Lower lobe of right lung (tissue), 2 donors: ENCODE measurements around the gene OTOP1. TPM values are rescaled to one million over a fixed set of nuclear protein-coding genes. Genes with fewer than 3 reads are reported as not detected.
"Not testable (repeated sequence)": the region's sequence is repeated elsewhere in the genome, so short reads cannot be mapped to it uniquely, and the experiment has no call there.

Experiments used
- ATAC-seq, 2 donors: fragments of 200-7000 bp; cut with Tn5 transposase; one replicate each; pipeline ENCODE4 v1.9.1; 2020 to 2022; ENCODE audit warnings: mild to moderate bottlenecking in 2 of 2, moderate library complexity in 2 of 2
- DNase-seq: peaks from one replicate; pipeline ENCODE4 v3.0.0-alpha.2; 2020
- H3K27ac ChIP-seq: fragments of 200-600 bp; one replicate; pipeline ENCODE4 v1.8.0; 2022
- H3K27me3 ChIP-seq: fragments of 200-600 bp; one replicate; pipeline ENCODE4 v1.8.0; 2022; ENCODE audit warnings: low read depth
- H3K36me3 ChIP-seq: fragments of 200-600 bp; one replicate; pipeline ENCODE4 v1.8.0; 2022; ENCODE audit warnings: mild to moderate bottlenecking
- H3K4me1 ChIP-seq: fragments of 200-600 bp; one replicate; pipeline ENCODE4 v1.8.0; 2022
- H3K4me3 ChIP-seq: fragments of 200-600 bp; one replicate; pipeline ENCODE4 v1.8.0; 2022; ENCODE audit warnings: mild to moderate bottlenecking
- H3K9me3 ChIP-seq: fragments of 200-600 bp; one replicate; pipeline ENCODE4 v1.8.0; 2022
- intact Hi-C: fragments of 100-400 bp; cut with DNase I; formaldehyde crosslinking; loops from one replicate; pipeline ENCODE4 v1.11.0; 2022
- total RNA-seq: library from RNA; stranded (reverse); fragmentation: NEBNext Ultra II Directional; extraction: Animal tissue kit (Norgen Biotek cat#: 25700); gene quantifications from one replicate; pipeline ENCODE4 v1.2.1, GENCODE V29; 2021
- TF ChIP-seq, protein P1 (sequence below): fragments of 200-600 bp; IDR thresholded peaks from one replicate; pipeline ENCODE4 v1.8.0; 2022; ENCODE audit warnings: antibody characterized with exemption, mild to moderate bottlenecking
- donor health status: DM: no; HTN: yes; CAD: no; lungs with severe emphysema.

OTOP1 gene
- total RNA-seq, 1 donor from 2014 or later = not detected

DNA sequence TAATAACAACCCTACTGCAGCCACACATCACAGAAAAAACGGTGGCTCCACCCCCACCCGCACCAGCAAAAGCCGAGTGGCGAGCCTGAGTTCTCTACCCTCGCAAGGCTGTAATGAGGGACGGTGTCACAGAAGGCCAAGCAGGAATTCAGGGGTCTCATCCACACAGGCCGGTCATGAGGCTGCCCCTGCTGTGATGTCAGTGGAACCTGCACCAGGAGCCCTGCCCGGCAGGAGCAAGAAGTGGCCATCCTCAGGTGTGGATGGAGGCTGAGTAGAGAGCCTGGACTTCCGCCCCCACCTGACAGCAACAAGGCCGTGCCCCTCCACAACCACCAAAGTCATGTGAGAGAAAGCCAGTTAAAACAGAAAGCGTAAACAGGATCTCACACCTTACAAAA is 42.6 kb upstream of the OTOP1 start:
- H3K36me3 ChIP-seq = peaks cover 68% of the 10 kb centered on the region
- no peaks in the 10 kb centered on the region for H3K9me3 ChIP-seq
- no peak overlapping the region for H3K4me3 ChIP-seq
- peaks cover 5% of the 10 kb centered on the region for H3K4me1 ChIP-seq
- no peaks in the 10 kb centered on the region for H3K27me3 ChIP-seq
- TF ChIP-seq, protein P1, sequence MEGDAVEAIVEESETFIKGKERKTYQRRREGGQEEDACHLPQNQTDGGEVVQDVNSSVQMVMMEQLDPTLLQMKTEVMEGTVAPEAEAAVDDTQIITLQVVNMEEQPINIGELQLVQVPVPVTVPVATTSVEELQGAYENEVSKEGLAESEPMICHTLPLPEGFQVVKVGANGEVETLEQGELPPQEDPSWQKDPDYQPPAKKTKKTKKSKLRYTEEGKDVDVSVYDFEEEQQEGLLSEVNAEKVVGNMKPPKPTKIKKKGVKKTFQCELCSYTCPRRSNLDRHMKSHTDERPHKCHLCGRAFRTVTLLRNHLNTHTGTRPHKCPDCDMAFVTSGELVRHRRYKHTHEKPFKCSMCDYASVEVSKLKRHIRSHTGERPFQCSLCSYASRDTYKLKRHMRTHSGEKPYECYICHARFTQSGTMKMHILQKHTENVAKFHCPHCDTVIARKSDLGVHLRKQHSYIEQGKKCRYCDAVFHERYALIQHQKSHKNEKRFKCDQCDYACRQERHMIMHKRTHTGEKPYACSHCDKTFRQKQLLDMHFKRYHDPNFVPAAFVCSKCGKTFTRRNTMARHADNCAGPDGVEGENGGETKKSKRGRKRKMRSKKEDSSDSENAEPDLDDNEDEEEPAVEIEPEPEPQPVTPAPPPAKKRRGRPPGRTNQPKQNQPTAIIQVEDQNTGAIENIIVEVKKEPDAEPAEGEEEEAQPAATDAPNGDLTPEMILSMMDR = no peak
- ATAC-seq (peak in 1 of 2 donors; percentile 29), DNase-seq (no peak)
- intact Hi-C loops = no loop called here
- H3K27ac ChIP-seq = peak overlapping the region; percentile 81

DNA sequence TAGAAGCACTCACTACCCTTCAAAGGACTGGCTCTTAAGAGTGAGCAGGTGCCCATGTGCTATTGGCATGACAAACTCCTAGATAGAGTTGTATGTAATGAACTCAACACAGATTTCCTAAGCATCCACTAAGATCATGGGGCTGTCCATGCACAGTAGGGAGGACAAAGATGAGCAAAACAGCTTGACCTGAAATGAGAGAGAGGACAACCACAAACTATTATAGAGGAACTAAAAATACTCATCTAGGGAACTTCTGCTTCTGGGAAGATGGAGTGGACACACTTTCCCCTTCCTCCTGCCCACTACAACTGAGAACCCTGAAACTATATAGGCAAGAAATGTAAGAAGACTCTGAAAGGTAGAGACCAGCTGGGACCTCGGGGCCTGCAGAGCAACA is 42.0 kb upstream of the OTOP1 start:
- intact Hi-C loops = no loop called here
- peak; percentile 74 to 78 for ATAC-seq
- H3K27me3 ChIP-seq = no peaks in the 10 kb centered on the region
- H3K4me3 ChIP-seq = no peak overlapping the region
- DNase-seq = no peak
- H3K27ac ChIP-seq = peak overlapping the region; percentile 81
- H3K36me3 ChIP-seq = peaks cover 63% of the 10 kb centered on the region
- H3K9me3 ChIP-seq = no peaks in the 10 kb centered on the region
- peaks cover 5% of the 10 kb centered on the region for H3K4me1 ChIP-seq
- TF ChIP-seq, protein P1 = no peak

DNA sequence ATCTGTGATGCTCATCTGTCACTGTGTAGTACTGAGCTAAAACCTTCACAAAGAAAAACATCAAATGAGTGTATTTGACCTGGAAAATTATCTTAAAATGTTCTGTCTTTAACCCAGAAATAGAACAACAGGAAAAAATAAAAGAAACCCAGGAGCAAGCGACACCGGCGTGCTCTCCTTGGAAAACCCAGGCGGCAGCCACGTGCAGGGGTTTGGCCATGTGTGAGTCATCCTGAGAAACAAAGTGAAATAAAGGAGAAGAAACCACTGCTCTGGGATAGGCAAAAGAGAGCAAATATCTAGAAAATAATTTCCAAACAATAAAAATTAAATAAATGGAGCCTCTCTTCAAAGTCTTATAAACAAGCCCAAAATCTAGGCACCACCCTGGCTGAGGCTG is 41.3 kb upstream of the OTOP1 start:
- no peak for ATAC-seq
- no peak for DNase-seq
- H3K27me3 ChIP-seq = no peaks in the 10 kb centered on the region
- no peaks in the 10 kb centered on the region for H3K9me3 ChIP-seq
- no peak overlapping the region for H3K4me3 ChIP-seq
- H3K4me1 ChIP-seq = peaks cover 5% of the 10 kb centered on the region
- TF ChIP-seq, protein P1 = no peak
- intact Hi-C loops = no loop called here
- H3K27ac ChIP-seq = peak overlapping the region; percentile 81
- peaks cover 55% of the 10 kb centered on the region for H3K36me3 ChIP-seq

DNA sequence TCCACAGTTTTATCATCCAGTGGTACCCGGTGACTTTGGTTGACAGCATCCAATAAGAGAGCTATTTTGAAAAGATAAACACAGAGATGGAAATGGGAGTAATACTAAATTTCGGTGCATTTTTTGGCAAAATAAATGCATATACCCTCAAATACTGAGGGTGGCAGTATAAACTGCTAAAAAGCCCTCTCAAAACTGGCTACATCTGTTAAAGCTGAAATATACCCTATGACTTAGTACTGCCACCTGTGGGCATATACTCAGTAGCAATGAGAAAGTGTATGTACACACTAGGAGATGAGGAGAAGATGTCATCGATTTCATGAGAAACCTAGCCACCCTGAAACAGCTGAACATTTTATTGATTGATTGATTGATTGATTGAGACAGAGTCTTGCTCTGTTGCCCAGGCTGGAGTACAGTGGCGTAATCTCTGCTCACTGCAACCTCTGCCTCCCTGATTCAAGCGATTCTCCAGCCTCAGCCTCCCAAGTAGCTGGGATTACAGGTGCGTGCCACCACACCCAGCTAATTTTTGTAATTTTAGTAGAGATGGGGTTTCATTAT is 33.5 kb upstream of the OTOP1 start:
- intact Hi-C loops = no loop called here
- Histone ChIP-seq H3K9me3 (no peaks in the 10 kb centered on the region), H3K4me1 (no peaks in the 10 kb centered on the region), H3K36me3 (no peaks in the 10 kb centered on the region), H3K4me3 (no peak overlapping the region), H3K27ac (no peak overlapping the region), H3K27me3 (no peaks in the 10 kb centered on the region)
- TF ChIP-seq, protein P1 = peak; percentile 27
- DNase-seq (no peak), ATAC-seq (peak; percentile 75 to 77)

DNA sequence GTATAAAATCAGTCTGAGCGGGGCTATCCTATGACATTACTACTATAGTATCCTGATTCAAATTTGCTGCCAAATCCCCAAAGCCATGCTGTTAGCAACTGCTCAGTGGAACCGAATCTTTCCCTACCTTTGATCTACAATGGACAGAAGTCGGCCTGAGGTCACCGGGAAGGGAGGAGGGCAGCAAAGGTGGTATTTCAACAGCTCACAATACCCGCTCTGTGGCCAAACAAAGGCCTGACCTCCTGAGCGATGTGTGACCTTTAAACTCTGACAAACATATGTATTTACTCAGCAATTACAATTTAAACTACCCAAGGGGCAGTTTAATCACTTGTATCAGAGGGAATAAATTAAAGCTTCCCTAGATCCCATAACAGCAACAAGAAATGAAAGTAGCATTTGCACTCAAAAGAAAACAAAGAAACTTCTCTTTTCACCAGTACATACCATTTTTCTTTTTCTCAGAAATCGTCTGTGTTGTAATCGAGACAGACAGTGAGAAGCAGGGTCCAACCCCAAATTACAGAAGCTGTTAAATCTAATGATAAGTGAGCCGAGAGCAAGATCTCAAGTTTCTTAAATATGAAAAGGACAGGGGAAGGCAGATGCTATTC is 32.9 kb upstream of the OTOP1 start:
- ATAC-seq (peak; percentile 54 to 58), DNase-seq (no peak)
- no peaks in the 10 kb centered on the region for H3K9me3 ChIP-seq
- TF ChIP-seq, protein P1 = no peak
- no peak overlapping the region for H3K27ac ChIP-seq
- no peaks in the 10 kb centered on the region for H3K36me3 ChIP-seq
- intact Hi-C loops = no loop called here
- H3K4me1 ChIP-seq = no peaks in the 10 kb centered on the region
- H3K27me3 ChIP-seq = peaks cover 2% of the 10 kb centered on the region
- no peak overlapping the region for H3K4me3 ChIP-seq

DNA sequence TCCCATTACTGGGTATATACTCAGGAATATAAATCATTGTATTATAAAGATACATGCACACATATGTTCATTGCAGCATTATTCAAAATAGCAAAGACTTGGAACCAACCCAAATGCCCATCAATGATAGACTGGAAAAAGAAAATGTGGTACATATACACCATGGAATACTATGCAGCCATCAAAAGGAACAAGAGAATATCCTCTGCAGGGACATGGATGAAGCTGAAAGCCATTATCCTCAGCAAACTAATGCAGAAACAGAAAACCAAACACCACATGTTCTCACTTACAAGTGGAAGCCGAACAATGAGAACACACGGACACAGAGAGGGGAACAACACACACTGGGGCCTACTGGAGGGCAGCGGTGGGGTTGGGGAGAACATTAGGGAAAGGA is 31.0 kb upstream of the OTOP1 start:
- H3K4me3 ChIP-seq, H3K4me1 ChIP-seq, H3K27me3 ChIP-seq, ATAC-seq, intact Hi-C loops, H3K9me3 ChIP-seq, H3K36me3 ChIP-seq, DNase-seq, H3K27ac ChIP-seq: not testable (repeated sequence)
